H1 (cell line): Measurements from ENCODE around the gene FOXL2. TPM values are rescaled to one million over a fixed set of nuclear protein-coding genes. Genes with fewer than 3 reads are reported as not detected.

Experiments used
- BCL11A ChIP-seq, 2 experiments: IDR thresholded peaks; one replicate each; pipeline ENCODE4 v1.6.1; 2011; ENCODE audit warnings: low read depth in 2 of 2, low read length in 2 of 2, mild to moderate bottlenecking in 2 of 2
- CHD1 ChIP-seq: IDR thresholded peaks from 2 replicates; pipeline ENCODE4 v1.6.1; 2012; ENCODE audit warnings: low read depth, low read length, improper control_type of control experiment
- CTBP2 ChIP-seq: IDR thresholded peaks from 2 replicates; pipeline ENCODE4 v1.7.0; 2011; ENCODE audit warnings: borderline replicate concordance, mild to moderate bottlenecking, moderate library complexity, mixed read lengths, low read length; ENCODE audit not compliant: insufficient read depth, insufficient read length
- EGR1 ChIP-seq: IDR thresholded peaks from 2 replicates; pipeline ENCODE4 v1.6.1; 2011; ENCODE audit warnings: low read depth, low read length, borderline replicate concordance
- GTF2F1 ChIP-seq: IDR thresholded peaks from 2 replicates; pipeline ENCODE4 v1.6.1; 2012; ENCODE audit warnings: low read depth, low read length, improper control_type of control experiment, borderline replicate concordance
- HDAC2 ChIP-seq, 2 experiments: fragments of 300-600 bp in 1 of 2; sonication (generic) in 1 of 2; IDR thresholded peaks; 2 replicates each; pipeline ENCODE4 v1.6.1; 2011 to 2012; ENCODE audit warnings: low read depth in 2 of 2, low read length in 2 of 2, mild to moderate bottlenecking in 2 of 2, moderate library complexity in 2 of 2, borderline replicate concordance in 1 of 2, inconsistent platforms in 1 of 2
- JUN ChIP-seq: IDR thresholded peaks from 2 replicates; pipeline ENCODE4 v1.6.1; 2011; ENCODE audit warnings: low read depth, mild to moderate bottlenecking, improper control_type of control experiment, low read length
- JUND ChIP-seq: IDR thresholded peaks from 2 replicates; pipeline ENCODE4 v1.6.1; 2011; ENCODE audit warnings: mild to moderate bottlenecking, improper control_type of control experiment, low read length
- KDM1A ChIP-seq: fragments of 200-600, 300-600 bp; sonication (generic); IDR thresholded peaks from 2 replicates; pipeline ENCODE4 v1.7.1; 2016; ENCODE audit warnings: mild to moderate bottlenecking, low read length, borderline replicate concordance
- KDM4A ChIP-seq: IDR thresholded peaks from one replicate; pipeline ENCODE4 v1.7.1; 2012; ENCODE audit warnings: low read depth, mild to moderate bottlenecking, moderate library complexity, low read length, inconsistent platforms; ENCODE audit not compliant: severe bottlenecking
- MAFK ChIP-seq: IDR thresholded peaks from 2 replicates; pipeline ENCODE4 v1.6.1; 2012; ENCODE audit warnings: low read depth, mild to moderate bottlenecking, improper control_type of control experiment, low read length
- NANOG ChIP-seq: IDR thresholded peaks from 2 replicates; pipeline ENCODE4 v1.6.1; 2011; ENCODE audit warnings: low read length, low read depth, mild to moderate bottlenecking, inconsistent platforms; ENCODE audit not compliant: insufficient read depth, poor library complexity, severe bottlenecking
- POLR2A ChIP-seq, 2 experiments: IDR thresholded peaks; 1 replicate in 1 of 2; 2 replicates in 1 of 2; pipeline ENCODE4 v1.6.1; 2011; ENCODE audit warnings: low read depth in 2 of 2, low read length in 2 of 2, mild to moderate bottlenecking in 2 of 2; ENCODE audit errors: control extremely low read depth in 1 of 2
- POU5F1 ChIP-seq: IDR thresholded peaks from 2 replicates; pipeline ENCODE4 v1.6.1; 2011; ENCODE audit warnings: low read depth, mild to moderate bottlenecking, low read length, moderate library complexity
- RFX5 ChIP-seq: IDR thresholded peaks from 2 replicates; pipeline ENCODE4 v1.6.1; 2011; ENCODE audit warnings: low read depth, low read length, improper control_type of control experiment, borderline replicate concordance
- RNF2 ChIP-seq: fragments of 200-900, 300-1000 bp; sonication (generic); IDR thresholded peaks from 2 replicates; pipeline ENCODE4 v1.7.1; 2016; ENCODE audit warnings: borderline replicate concordance, low read depth, mild to moderate bottlenecking, antibody characterized with exemption, low read length; ENCODE audit not compliant: poor library complexity, severe bottlenecking; ENCODE audit errors: missing control alignments
- SIRT6 ChIP-seq: IDR thresholded peaks from one replicate; pipeline ENCODE4 v1.7.1; 2012; ENCODE audit warnings: low read length, inconsistent platforms
- SP4 ChIP-seq: IDR thresholded peaks from 2 replicates; pipeline ENCODE4 v1.6.1; 2012; ENCODE audit warnings: low read length, inconsistent platforms
- SUZ12 ChIP-seq: fragments of 200-600 bp; sonication (generic); IDR thresholded peaks from 2 replicates; pipeline ENCODE4 v1.6.1; 2012; ENCODE audit warnings: mild to moderate bottlenecking, inconsistent platforms, low read length, moderate library complexity, mixed read lengths
- TAF1 ChIP-seq: IDR thresholded peaks from 2 replicates; pipeline ENCODE4 v1.6.1; 2011; ENCODE audit warnings: mild to moderate bottlenecking, low read depth, low read length
- TAF7 ChIP-seq: optimal IDR thresholded peaks from 2 replicates; pipeline ENCODE3; 2011; ENCODE audit warnings: low read depth, mild to moderate bottlenecking, inconsistent platforms, low read length, moderate library complexity, borderline replicate concordance
- YY1 ChIP-seq: IDR thresholded peaks from 2 replicates; pipeline ENCODE4 v1.6.1; 2011; ENCODE audit warnings: low read depth, mild to moderate bottlenecking, low read length
- ZNF274 ChIP-seq: IDR thresholded peaks from 2 replicates; pipeline ENCODE4 v1.7.0; 2012; ENCODE audit warnings: low read length, borderline replicate concordance; ENCODE audit errors: extremely low read depth
- polyA plus RNA-seq, 7 experiments: library from polyadenylated mRNA; depleted of rRNA in 3 of 7; stranded (reverse) in 5 of 7; unstranded in 2 of 7; fragments of >200 nt in 5 of 7; fragments of 200-250 nt in 2 of 7; gene quantifications; 1 replicate in 5 of 7; 2 replicates in 1 of 7; 4 replicates in 1 of 7; pipeline versions ENCODE4 v1.2.1 to v1.2.3, GENCODE V29; 2011 to 2013; ENCODE audit warnings: missing spikeins in 2 of 7, mixed read lengths in 2 of 7
- total RNA-seq: library from RNA; stranded (reverse); fragmentation: NEBNext Ultra II Directional; extraction: Animal tissue kit (Norgen Biotek cat#: 25700); gene quantifications from 2 replicates; pipeline ENCODE4 v1.2.1, GENCODE V29; 2021
- TF ChIP-seq, protein P1 (sequence below): IDR thresholded peaks from 2 replicates; pipeline ENCODE4 v1.6.1; 2012; ENCODE audit warnings: inconsistent platforms

FOXL2 gene
- total and polyA plus RNA-seq, 2 of the 8 experiments (the other 6 are each of a cell fraction or from before 2014, with no cell fraction given), result 0.59 to 2.4 TPM

DNA sequence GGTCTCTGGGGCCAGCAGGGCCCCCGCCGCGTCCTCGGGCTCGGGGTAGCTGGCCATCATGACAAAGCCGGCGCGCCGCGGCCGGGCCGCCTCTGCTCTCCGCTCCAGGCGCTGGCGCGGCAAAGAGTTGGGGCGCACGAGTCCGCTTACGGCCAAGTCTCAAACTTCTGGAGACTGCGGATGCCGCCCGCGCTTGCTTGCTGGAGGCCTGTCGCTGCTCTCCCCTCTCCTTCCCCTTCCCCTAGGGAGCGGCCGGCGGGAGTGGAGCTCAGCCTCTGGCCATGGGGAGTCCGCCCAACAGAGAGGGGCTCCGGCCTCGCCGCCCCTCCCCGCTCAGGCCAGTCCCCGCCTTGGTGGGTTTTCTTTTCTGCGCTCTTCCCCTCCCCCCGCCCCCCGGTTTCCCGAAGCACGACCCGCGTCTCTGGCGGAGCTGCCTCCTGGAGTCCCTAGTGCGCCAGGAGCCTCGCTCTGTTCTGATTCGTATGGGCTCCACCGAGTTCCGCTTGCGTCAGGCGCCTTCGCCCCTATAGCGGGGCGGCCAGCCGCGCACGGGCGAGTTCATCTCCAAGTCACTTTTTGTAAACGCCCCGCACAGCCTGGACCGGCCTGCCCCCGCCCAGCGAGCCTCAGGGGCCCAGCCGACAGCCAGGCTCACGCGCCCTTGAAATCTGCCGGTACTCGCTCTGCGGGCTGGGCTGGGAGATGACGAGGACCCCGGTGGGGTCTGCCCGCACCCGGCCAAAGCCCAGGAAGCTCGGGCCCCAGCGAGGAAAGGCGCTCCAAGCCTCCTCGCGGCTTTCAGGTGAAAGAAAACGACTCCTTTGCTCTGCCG is at the start of gene FOXL2, which contains the start of gene FOXL2NB (continued):
- TF ChIP-seq KDM1A (no peak), TAF1 (peak; percentile 12; the same call in 1 of the 2 replicates), POLR2A (IDR thresholded peaks at IDR 0.05; ENCODE audit: control extremely low read depth in 1 of 2, low read depth in 2 of 2, low read length in 2 of 2) (no peak), TAF7 (peak; percentile 13), CTBP2 (peak; percentile 64), YY1 (no peak), RFX5 (no peak), HDAC2 (IDR thresholded peaks at IDR 0.05; ENCODE audit: borderline replicate concordance in 1 of 2, low read depth in 2 of 2, low read length in 2 of 2) (no peak), MAFK (no peak), KDM4A (no peak), SIRT6 (no peak), SUZ12 (peak; percentile 86), EGR1 (peak; percentile 43; the same call in 1 of the 2 replicates), CHD1 (no peak), JUND (no peak), NANOG (no peak), BCL11A (IDR thresholded peaks at IDR 0.05; ENCODE audit: low read depth in 2 of 2, low read length in 2 of 2) (no peak), JUN (no peak), GTF2F1 (no peak), SP4 (no peak), ZNF274 (no peak), POU5F1 (no peak), RNF2 (no peak)
- TF ChIP-seq, protein P1, sequence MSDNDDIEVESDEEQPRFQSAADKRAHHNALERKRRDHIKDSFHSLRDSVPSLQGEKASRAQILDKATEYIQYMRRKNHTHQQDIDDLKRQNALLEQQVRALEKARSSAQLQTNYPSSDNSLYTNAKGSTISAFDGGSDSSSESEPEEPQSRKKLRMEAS, result peak; percentile 6; the same call in 1 of the 2 replicates
